ENCODE measurements around the gene PEA15.

Gene PEA15

GRCh38 chr1:160167580-160167979 is 37.6 kb upstream of the PEA15 start:
- no peak for TF ChIP-seq CTCF (IDR thresholded peaks at IDR 0.05; ENCODE audit: control insufficient read depth, extremely low read depth, insufficient read depth)
- no peak overlapping the region for H3K4me3 ChIP-seq (ENCODE audit: low read depth, low read length)
- DNase-seq (ENCODE audit: low read depth), result no peak

- no peak overlapping the region for H3K4me3 ChIP-seq (ENCODE audit: low read depth, low read length)
- DNase-seq (ENCODE audit: low read depth), result no peak
- no peak for TF ChIP-seq CTCF (IDR thresholded peaks at IDR 0.05; ENCODE audit: control insufficient read depth, extremely low read depth, insufficient read depth)
Observed at GRCh38 chr1:160168016-160168415, 37.2 kb upstream of the PEA15 start.

GRCh38 chr1:160168609-160169369 is 36.4 kb upstream of the PEA15 start:
- no peak for TF ChIP-seq CTCF (IDR thresholded peaks at IDR 0.05; ENCODE audit: control insufficient read depth, extremely low read depth, insufficient read depth)
- DNase-seq (ENCODE audit: low read depth), result no peak
- H3K4me3 ChIP-seq (ENCODE audit: low read depth, low read length), result no peak overlapping the region

- H3K4me3 ChIP-seq (ENCODE audit: low read depth, low read length), result no peak overlapping the region
- no peak for DNase-seq (ENCODE audit: low read depth)
Observed at GRCh38 chr1:160169553-160170399, 35.4 kb upstream of the PEA15 start.

GRCh38 chr1:160171354-160171753 is 33.8 kb upstream of the PEA15 start:
- TF ChIP-seq CTCF (IDR thresholded peaks at IDR 0.05; ENCODE audit: control insufficient read depth, extremely low read depth, insufficient read depth), result no peak
- DNase-seq (ENCODE audit: low read depth), result no peak
- no peak overlapping the region for H3K4me3 ChIP-seq (ENCODE audit: low read depth, low read length)

More at GRCh38 chr1:160169553-160170399, 35.4 kb upstream of the PEA15 start:
- TF ChIP-seq CTCF (IDR thresholded peaks at IDR 0.05; ENCODE audit: control insufficient read depth, extremely low read depth, insufficient read depth), result no peak

GRCh38 chr1:160171980-160172379 is 33.2 kb upstream of the PEA15 start:
- TF ChIP-seq CTCF (IDR thresholded peaks at IDR 0.05; ENCODE audit: control insufficient read depth, extremely low read depth, insufficient read depth), result no peak
- H3K4me3 ChIP-seq (ENCODE audit: low read depth, low read length), result no peak overlapping the region

More at GRCh38 chr1:160171980-160172379, 33.2 kb upstream of the PEA15 start:
- DNase-seq (ENCODE audit: low read depth), result no peak
